ENCODE data around the gene RPL7A. TPM values are rescaled to one million over a fixed set of nuclear protein-coding genes. Genes with fewer than 3 reads are reported as not detected.
"Not testable (repeated sequence)": the region's sequence is repeated elsewhere in the genome, so short reads cannot be mapped to it uniquely, and the experiment has no call there.

The RPL7A gene
- total RNA-seq, 3 donors from 2014 or later, result 2,020 to 2,813 (median 2,212) TPM

DNA sequence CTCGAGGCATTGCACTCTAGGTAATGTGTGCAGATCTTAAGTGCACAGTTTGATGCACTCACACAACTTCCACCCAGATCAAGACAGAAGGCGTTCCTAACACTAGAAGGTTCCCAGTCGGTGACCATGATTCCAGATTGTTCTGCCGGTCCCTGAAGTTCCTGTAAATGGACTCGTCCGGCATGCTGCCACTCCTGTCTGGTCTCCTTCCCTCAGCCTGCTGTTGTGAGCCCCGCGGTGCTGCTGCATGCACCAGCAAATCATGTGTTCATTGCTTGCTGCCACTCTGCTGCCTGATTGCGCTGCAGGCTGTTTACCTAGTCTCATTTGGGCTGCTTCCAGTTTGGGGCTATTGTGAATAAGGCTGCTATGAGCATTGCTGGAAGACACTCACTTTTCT lies 39.7 kb downstream of the RPL7A start:
- no peak overlapping the region for H3K4me3 ChIP-seq
- no peak overlapping the region for H3K27ac ChIP-seq
- H3K9me3 ChIP-seq, result no peaks in the 10 kb centered on the region
- intact Hi-C loops (cut with DNase I; ENCODE audit: low total_unique reads), result no loop called here
- H3K36me3 ChIP-seq, result no peaks in the 10 kb centered on the region
- peak; percentile 46 to 78 for DNase-seq (ENCODE audit: low spot score in 2 of 2)
- H3K27me3 ChIP-seq, result no peaks in the 10 kb centered on the region
- no peak for TF ChIP-seq POLR2A (IDR thresholded peaks at IDR 0.05)
- TF ChIP-seq, protein P1, sequence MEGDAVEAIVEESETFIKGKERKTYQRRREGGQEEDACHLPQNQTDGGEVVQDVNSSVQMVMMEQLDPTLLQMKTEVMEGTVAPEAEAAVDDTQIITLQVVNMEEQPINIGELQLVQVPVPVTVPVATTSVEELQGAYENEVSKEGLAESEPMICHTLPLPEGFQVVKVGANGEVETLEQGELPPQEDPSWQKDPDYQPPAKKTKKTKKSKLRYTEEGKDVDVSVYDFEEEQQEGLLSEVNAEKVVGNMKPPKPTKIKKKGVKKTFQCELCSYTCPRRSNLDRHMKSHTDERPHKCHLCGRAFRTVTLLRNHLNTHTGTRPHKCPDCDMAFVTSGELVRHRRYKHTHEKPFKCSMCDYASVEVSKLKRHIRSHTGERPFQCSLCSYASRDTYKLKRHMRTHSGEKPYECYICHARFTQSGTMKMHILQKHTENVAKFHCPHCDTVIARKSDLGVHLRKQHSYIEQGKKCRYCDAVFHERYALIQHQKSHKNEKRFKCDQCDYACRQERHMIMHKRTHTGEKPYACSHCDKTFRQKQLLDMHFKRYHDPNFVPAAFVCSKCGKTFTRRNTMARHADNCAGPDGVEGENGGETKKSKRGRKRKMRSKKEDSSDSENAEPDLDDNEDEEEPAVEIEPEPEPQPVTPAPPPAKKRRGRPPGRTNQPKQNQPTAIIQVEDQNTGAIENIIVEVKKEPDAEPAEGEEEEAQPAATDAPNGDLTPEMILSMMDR (IDR thresholded peaks at IDR 0.05), result no peak
- TF ChIP-seq POLR2AphosphoS5 (IDR thresholded peaks at IDR 0.05), result no peak
- no peaks in the 10 kb centered on the region for H3K4me1 ChIP-seq

DNA sequence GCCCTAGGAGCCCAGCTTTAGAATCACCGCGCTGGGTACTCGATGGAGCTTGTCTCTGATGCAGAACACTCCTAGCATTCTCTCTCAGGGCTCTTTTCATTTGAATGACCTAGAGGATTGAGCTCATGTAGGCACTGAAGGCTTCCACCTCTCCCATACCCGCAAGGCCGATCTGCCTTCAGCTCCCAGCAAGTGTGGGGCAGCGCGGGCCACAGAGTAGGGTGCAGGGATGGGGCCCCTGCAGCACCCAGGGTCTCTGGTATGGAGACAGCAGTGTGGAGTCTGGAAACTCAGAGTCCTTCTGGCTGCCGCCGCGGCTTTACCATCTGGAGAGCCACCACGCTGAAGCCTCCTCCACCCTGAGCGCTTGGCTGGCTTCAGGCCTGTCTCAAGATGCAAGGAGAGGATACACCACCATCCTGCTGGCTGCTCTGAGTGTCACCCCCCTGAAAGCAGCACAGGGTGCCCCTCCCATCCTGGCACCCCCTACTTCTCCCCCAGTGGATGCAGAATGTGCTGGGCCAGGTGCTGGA lies 41.1 kb downstream of the RPL7A start:
- no peaks in the 10 kb centered on the region for H3K4me1 ChIP-seq
- peaks cover 0 to 3% of the 10 kb centered on the region in 2 donors for H3K27me3 ChIP-seq
- H3K36me3 ChIP-seq, result no peaks in the 10 kb centered on the region
- intact Hi-C loops (cut with DNase I; ENCODE audit: low total_unique reads), result no loop called here
- no peak for DNase-seq (ENCODE audit: low spot score in 2 of 2)
- H3K9me3 ChIP-seq, result no peaks in the 10 kb centered on the region
- no peak overlapping the region for H3K27ac ChIP-seq
- no peak overlapping the region for H3K4me3 ChIP-seq
- TF ChIP-seq POLR2A (IDR thresholded peaks at IDR 0.05), result no peak
- TF ChIP-seq POLR2AphosphoS5 (IDR thresholded peaks at IDR 0.05), result no peak
- TF ChIP-seq, protein P1 (IDR thresholded peaks at IDR 0.05), result no peak

DNA sequence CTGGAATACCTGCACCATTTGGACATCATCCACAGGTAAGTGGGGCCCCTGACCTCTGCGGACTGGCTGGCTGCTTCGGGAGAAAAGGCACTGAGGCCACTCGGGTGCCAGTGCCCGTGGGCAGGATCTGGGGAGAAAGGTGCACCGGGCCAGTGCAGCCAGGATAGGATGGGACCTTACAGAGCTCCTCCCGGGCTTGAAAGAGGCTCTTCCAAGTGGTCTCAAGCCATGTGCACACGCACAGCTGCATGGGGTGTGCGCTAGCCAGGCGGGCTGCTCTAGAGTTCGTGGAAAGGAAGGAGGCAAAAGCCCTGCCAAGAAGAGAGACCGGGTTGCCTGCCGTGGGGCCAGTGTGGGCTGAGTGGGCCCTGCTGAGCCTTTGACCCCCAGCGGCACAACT lies 41.5 kb downstream of the RPL7A start:
- Histone ChIP-seq H3K27ac (no peak overlapping the region), H3K4me1 (no peaks in the 10 kb centered on the region), H3K4me3 (no peak overlapping the region), H3K27me3 (peaks cover 0 to 8% of the 10 kb centered on the region in 2 donors), H3K36me3 (no peaks in the 10 kb centered on the region), H3K9me3 (no peaks in the 10 kb centered on the region)
- intact Hi-C loops (cut with DNase I; ENCODE audit: low total_unique reads), result no loop called here
- TF ChIP-seq POLR2AphosphoS5 (IDR thresholded peaks at IDR 0.05) (no peak), POLR2A (IDR thresholded peaks at IDR 0.05) (no peak)
- TF ChIP-seq, protein P1 (IDR thresholded peaks at IDR 0.05), result no peak
- no peak for DNase-seq (ENCODE audit: low spot score in 2 of 2)

DNA sequence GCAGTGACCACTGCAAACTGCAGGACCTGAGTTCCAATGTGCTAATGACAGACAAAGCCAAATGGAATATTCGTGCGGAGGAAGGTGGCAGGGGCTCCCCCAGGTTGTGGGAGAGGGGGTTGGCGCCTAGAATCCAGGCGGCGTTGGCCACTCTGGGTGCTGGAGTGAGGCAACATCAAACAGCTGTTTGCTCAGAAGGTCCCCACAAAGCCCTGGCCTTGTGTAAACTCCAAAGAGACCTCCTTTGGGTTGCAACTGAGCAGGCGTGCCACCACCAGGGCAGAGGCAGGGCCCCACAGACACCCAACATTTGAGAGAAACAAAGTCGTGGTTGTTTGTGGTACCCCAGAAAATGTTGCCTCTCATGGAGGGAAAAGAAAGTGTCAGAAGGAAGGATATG lies 42.7 kb downstream of the RPL7A start:
- Histone ChIP-seq H3K4me1 (no peaks in the 10 kb centered on the region), H3K27me3 (peaks cover 0 to 17% of the 10 kb centered on the region in 2 donors), H3K36me3 (no peaks in the 10 kb centered on the region), H3K9me3 (no peaks in the 10 kb centered on the region), H3K4me3 (no peak overlapping the region), H3K27ac (no peak overlapping the region)
- TF ChIP-seq, protein P1 (IDR thresholded peaks at IDR 0.05), result no peak
- no peak for TF ChIP-seq POLR2A (IDR thresholded peaks at IDR 0.05)
- no peak for TF ChIP-seq POLR2AphosphoS5 (IDR thresholded peaks at IDR 0.05)
- DNase-seq (ENCODE audit: low spot score in 2 of 2), result no peak
- intact Hi-C loops (cut with DNase I; ENCODE audit: low total_unique reads), result loop anchor here (10.0 kb wide), 1 partner anchor 474 kb away; no protein-coding TSS in a partner anchor

DNA sequence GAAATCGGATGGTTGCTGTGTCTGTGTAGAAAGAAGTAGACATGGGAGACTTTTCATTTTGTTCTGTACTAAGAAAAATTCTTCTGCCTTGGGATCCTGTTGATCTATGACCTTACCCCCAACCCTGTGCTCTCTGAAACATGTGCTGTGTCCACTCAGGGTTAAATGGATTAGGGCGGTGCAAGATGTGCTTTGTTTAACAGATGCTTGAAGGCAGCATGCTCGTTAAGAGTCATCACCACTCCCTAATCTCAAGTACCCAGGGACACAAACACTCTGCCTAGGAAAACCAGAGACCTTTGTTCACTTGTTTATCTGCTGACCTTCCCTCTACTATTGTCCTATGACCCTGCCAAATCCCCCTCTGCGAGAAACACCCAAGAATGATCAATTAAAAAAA lies 43.4 kb downstream of the RPL7A start:
- not testable (repeated sequence) for DNase-seq (ENCODE audit: low spot score in 2 of 2); H3K36me3 ChIP-seq; H3K27ac ChIP-seq; H3K4me1 ChIP-seq; H3K4me3 ChIP-seq; H3K9me3 ChIP-seq
- H3K27me3 ChIP-seq, result peaks cover 0 to 17% of the 10 kb centered on the region in 2 donors
- intact Hi-C loops (cut with DNase I; ENCODE audit: low total_unique reads), result loop anchor here (10.0 kb wide), 1 partner anchor 473 kb away; no protein-coding TSS in a partner anchor

DNA sequence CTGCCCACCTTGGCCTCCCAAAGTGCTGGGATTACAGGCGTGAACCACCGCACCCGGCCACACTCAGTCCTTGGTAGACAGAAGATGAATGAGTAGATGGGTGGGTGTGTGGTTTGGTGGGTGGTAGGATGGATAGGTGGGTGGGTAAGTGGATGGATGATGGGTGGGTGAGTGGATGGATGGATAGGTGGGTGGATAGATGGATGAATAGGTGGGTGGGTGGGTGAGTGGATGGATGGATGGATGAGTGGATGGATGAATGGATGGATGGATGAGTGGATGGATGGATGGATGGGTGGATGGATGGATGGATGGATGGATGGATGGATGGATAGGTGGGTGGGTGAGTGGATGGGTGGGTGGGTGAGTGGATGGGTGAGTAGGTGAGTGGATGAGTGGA lies 44.3 kb downstream of the RPL7A start:
- not testable (repeated sequence) for H3K9me3 ChIP-seq; H3K4me1 ChIP-seq; H3K27ac ChIP-seq; H3K36me3 ChIP-seq; H3K4me3 ChIP-seq; DNase-seq (ENCODE audit: low spot score in 2 of 2)
- H3K27me3 ChIP-seq, result peaks cover 0 to 17% of the 10 kb centered on the region in 2 donors
- intact Hi-C loops (cut with DNase I; ENCODE audit: low total_unique reads), result loop anchor here (10.0 kb wide), 1 partner anchor 472 kb away; no protein-coding TSS in a partner anchor
